Ureter (tissue), 1 donor: Measurements from ENCODE around the gene TMEM8B. TPM values are rescaled to one million over a fixed set of nuclear protein-coding genes. Genes with fewer than 3 reads are reported as not detected.
"Not testable (repeated sequence)": the region's sequence is repeated elsewhere in the genome, so short reads cannot be mapped to it uniquely, and the experiment has no call there.

ENCODE experiments used
- DNase-seq: peaks from one replicate; pipeline ENCODE4 v3.0.0-alpha.2; 2020; ENCODE audit warnings: low spot score
- total RNA-seq: library from RNA; stranded (reverse); gene quantifications from one replicate; pipeline ENCODE4 v1.2.4, GENCODE V29; 2023
- donor health status: DM: yes; HTN: yes; CAD: no.

TMEM8B gene
- total RNA-seq, 1 donor from 2014 or later = 32.3 TPM

DNA sequence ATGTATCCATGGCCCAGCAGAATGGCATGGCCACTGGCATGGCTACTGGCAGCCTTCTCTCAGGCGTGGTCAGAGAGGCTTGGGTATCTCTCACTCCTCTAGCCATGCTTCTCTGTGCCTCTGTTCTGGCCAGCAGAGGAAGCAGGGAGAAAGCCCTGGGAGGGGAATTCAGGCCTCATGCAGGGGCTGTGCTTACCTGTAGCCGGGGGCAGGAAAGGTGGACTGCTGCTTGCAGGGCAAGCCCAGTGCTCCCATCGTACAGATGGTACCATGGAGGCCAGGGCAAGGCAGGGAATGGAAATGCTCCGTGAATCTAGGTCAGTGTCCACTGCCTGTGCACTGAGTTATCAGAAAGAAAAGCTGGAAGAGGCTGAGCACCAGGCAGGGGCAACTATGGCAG, 38.5 kb downstream of the TMEM8B start:
- no peak for DNase-seq

DNA sequence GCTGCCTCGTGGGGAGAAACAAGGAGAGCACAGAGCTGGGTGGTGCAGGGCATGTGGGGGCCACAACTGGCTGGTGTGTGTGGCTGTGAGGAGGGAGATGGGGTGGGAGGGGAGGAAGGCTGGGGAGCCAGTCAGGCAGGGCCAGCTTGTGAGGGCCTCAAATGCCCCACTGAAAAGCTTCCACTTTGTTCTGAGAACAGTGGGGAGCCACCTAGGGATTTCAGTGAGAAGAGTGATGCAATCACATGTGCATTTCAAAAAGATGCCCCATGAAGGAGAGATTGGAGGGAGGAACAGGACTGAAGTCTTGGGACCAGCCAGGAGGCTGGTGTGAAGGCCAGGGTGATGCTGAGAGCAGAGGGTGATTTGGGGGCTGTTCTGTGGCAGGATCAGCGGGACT, 39.9 kb downstream of the TMEM8B start:
- peak; percentile 34 for DNase-seq

DNA sequence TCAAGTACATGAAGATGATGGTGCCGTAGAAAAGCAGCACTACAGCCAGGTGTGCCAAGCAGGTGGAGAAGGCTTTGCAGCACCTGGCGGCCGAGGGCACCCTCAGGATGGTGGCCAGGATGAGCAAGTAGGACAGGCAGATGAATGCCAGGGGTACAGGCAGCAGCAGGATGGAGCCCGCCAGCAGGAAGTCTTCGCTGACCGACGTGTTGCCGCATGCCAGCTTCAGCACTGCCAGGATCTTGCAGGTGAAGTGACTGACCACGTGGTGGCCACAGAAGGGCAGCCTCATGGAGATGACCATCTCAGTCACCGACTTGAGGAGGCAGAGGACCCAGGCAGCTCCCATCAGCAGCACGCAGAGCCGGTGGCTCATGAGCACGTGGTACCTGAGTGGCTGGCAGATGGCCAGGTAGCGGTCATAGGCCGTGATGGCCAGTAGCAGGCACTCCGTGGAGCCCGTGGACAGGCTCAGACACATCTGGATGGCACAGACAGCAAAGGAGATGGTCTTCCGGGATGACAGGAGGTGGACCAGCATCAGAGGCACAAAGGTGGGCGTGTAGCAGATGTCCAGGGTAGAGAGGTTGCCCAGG, 40.7 kb downstream of the TMEM8B start:
- peak; percentile 64 for DNase-seq

DNA sequence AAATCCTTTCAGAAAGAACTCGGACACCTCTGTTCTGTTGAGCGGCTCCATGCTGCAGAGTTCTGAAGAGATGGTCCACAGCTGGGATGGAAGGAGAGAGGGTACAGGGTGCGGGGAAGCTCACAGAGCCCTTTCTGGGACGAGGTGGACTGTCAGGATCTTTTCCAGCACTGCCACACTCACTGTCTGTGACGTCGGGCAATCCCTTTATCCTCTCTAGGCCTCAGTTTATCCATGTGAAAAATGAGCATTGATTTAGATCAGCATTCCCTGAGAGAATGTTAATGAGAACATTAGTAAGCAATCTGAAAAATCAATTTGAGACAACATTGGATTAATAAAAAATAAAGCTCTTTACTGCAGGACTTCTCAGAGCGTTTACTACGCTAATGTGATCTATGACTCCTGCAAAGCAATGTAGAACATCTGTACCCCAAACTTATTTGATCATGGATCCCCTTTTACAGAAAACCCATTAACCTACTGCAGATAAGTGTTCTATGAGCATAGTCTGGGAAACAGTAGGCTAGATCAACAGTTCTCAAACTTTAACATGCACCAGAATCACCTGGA, 41.4 kb downstream of the TMEM8B start, which contains the start of gene OR13J1:
TSS of gene OR13J1 (minus strand) at position 51 of the 573 bp plus-strand sequence. CDS start at position 51, 0 bp downstream.
- no peak for DNase-seq

DNA sequence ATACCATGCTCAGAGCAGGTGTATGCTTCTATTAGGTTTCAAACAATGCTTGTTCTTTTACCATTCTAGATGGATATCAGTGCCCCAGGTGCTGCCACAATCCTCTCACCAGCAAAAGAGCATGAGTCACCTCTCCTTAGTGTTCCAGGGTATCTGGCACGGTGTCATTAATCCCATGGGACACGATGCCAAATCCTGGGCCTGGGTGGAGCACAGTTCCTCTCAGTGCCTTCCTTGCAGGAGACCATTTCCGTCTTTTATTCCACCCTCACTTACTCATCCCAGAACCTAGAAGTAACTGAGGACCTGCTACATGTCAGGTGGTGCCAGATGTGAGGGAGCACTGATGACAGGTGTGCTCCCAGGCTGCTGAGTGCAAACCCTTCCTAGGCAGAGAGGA, 42.5 kb downstream of the TMEM8B start:
- DNase-seq = no peak

DNA sequence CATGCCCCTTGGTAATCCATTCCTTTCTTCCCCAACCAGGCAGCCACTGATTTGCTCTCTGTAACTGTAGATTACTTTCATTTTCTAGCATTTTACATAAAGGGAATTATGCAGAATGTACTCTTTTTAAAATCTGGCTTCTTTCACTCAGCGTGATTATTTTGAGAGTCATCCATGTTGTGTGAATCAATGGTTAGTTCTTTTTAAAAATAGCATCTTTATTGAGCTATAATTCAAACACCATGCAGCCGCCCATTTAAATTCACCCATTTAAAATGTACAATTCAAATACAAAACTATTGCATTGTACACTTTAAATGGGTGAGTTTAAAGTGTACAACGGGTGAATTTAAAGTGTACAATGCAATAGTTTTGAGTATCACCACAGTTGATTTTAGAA, 43.5 kb downstream of the TMEM8B start:
- DNase-seq = no peak

DNA sequence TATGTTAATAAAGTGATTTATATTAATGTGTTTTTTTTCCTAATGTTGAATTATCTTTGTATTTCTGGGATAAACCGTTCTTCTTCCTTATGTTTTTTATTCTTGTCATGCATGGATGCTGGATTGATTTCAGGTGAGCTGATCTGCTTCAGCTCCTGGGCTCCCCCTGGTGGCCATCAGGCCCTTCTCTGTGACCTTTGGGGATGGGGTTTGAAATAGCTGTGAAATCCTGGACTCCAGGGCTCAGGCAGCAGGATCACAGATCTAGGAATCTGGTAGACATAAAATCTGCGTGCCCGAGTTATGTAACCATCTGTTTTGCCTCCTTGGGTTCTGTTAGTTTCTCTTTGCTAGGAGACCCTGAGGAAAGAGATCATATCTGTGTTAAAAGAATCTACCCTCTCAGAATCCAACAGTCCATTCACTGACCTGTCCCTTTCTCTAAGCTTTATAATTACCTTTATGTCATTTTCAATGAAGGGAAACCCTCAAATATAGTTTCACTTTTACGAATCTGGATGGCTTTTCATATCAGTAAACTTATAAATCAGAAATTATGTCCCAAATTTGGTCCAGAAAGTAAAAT, 53.3 kb downstream of the TMEM8B start:
- peak; percentile 83 for DNase-seq

DNA sequence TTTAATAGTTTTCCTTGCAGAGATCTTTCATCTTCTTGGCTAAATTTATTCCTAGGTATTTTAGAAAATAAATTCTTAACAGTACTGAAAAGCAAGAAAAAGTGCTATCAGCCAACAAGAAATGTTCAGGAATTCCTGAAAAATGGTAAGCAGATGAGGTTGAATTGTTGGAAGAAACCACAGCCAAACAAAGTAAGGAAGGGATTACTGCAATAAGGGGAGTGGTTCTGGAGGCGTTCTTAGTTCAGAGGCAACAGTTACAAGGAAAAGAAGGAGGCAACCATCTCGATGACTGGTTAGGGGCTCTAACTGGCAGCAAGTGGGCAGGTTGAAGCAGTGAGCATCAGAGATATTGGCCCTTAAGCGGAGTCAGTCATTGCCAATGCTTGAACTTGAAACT, 54.0 kb downstream of the TMEM8B start:
- DNase-seq = no peak

DNA sequence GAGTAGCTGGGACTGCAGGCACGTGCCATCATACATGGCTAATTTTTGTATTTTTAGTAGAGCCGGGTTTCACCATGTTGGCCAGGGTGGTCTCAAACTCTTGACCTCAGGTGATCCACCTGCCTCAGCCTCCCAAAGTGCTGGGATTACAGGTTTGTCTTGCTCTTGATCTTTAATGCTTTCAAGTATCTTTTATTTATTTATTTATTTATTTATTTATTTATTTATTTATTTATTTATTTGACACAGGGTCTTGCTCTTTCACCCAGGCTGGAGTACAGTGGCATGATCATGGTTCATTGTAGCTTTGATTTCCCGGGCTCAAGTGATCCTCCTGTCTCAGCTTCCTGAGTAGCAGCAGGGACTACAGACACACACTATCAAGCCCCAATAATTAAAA, 55.9 kb downstream of the TMEM8B start:
- DNase-seq = not testable (repeated sequence)

DNA sequence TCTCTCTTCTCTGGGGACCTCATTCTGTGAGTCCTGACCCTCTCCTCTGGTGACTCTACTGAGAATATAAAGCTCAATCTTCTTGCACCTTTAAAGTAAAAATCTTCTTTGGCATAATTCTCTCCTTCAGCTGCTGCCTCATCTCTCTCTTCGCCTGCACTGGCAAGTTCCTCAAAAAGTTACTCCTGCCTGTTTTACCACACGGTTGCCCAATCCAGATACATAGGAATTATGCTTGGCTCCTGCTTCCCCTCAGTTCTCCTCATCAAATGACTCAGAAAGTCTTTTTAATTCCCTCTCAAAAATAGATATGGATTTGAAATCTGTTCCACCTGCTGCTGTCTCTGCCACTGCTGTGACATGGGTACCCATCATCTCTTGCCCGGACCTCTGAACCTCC, 62.6 kb downstream of the TMEM8B start:
- no peak for DNase-seq

DNA sequence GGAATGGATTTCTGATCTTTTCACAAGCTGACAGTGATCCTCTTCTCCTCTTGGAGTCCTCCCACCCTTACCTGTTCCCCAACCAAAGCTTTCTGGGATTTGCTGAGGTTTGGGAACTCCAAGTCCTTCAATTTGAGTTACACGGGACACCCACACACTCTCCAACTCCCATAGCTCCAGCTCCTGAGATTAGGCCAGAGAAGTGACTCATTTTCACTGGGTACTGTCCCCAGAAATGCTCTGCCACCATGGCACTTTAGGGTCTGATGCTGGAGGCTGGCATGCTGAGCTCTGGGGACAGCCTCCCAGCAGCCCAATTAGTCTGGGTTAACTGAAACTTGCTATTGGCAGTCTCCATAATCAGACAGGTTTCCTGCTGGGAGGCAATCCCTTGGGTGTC, 63.0 kb downstream of the TMEM8B start:
- no peak for DNase-seq

DNA sequence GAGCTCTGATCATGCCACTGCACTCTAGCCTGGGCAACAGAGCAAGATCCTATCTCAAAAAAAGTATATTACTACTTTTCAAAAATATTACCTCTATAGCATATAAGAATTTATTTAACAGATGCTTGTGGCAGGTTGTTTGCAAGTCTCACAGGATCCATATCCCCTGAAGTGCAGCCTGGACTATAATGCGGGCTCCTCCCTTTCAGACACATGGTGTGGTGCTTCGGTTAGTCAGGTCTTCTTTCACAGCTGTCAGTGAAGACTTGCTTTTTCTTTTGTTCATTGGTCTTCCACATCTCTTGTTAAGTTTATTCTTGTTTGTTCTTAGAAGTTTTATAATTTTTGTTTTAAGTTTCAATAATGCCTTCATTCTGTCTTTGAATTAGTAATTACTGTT, 67.5 kb downstream of the TMEM8B start:
- DNase-seq = no peak

DNA sequence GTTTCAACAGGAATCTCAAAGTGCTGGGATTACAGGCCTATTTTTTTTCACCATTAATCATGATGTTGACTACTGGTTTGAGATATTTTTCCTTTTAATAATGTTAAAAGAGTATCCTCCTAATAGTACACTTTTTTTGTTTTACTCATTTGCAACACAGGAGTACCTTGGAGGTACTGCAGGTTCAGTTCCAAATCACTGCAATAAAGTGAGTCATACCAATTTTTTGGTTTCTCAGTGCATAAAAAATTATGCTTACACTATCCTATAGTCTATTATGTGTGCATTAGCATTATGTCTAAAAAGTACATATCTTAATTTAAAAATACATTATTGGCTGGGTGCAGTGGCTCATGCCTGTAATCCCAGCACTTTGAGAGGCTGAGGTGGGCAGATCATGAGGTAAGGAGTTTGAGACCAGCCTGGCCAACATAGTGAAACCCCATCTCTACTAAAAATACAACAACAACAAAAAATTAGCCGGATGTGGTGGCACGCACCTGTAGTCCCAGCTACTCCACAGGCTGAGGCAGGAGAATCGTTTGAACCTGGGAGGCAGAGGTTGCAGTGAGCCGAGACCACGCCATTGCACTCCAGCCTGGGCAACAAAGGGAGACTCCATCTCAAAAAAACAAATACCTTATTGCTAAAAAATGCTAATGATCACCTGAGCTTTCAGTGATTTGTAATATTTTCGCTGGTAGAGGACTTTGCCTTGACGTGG, 68.5 kb downstream of the TMEM8B start:
- DNase-seq = not testable (repeated sequence)

DNA sequence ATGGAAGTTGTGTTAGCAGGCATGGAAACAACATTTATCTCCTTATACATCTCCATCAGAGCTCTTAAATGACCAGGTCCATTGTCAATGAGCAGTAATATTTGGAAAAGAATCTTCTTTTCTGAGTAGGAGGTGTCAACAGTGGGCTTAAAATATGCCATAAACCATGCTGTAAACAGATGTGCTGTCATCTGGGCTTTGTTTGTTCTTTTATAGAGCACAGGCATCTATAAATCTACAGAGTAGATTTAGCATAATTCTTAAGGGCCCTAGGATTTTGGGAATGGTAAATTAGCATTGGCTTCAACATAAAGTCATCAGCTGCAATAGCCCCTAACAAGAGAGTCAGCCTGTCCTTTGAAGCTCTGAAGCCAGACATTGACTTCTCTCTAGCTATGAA, 69.3 kb downstream of the TMEM8B start:
- no peak for DNase-seq

DNA sequence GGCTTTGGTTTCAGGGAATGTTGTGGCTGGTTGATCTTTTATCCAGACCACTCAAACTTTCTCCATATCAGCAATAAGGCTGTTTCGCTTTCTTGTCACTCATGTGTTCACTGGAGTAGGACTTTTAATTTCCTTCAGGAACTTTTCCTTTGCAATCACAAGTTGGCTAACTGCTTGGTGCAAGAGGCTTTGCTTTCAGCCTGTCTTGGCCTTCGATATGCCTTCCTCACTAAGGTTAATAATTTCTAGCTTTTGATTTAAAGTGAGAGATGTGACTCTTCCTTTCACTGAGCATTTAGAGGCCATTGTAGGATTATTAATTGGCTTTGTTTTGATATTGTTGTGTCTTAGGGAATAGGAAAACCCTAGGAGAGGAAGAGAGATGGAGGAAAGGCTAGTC, 70.0 kb downstream of the TMEM8B start:
- DNase-seq = no peak

DNA sequence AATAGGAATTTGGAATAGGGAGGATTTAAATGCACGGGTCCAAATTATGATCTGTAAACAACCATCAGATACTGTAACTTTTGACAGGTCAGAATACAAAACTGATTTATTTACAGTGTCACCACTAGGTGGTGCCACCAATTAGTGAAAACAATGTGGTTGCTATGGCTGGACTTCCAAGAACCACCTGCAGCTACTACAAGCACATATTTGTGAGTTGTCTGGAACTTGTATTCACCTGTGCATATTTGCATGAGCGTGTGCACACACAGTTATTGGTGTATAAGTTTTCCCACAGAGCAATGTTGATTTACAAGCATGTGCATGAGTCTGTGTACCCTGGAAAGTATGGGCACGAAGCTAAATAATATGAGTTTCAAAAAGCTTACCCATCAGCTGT, 74.0 kb downstream of the TMEM8B start:
- no peak for DNase-seq

DNA sequence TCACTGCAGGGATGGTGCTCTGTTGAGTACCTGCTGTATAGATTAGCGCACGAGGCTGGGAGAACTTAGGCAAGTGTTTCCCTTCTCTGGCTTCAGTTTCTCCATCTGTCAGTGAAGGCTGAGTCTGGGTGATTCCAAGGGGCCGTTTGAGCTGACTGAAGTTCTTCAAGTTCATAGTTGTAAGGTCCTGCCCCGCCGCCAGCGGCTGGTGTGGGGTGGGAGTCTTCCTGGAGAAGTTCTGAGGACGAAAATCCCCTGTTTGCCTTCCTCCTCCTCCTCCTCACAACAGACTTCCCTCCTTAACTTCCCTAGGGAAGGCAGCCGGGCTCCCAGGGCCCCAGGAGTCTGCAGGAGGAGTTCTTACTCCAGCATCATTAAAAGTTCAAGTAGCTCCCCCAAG, 75.3 kb downstream of the TMEM8B start:
- no peak for DNase-seq

DNA sequence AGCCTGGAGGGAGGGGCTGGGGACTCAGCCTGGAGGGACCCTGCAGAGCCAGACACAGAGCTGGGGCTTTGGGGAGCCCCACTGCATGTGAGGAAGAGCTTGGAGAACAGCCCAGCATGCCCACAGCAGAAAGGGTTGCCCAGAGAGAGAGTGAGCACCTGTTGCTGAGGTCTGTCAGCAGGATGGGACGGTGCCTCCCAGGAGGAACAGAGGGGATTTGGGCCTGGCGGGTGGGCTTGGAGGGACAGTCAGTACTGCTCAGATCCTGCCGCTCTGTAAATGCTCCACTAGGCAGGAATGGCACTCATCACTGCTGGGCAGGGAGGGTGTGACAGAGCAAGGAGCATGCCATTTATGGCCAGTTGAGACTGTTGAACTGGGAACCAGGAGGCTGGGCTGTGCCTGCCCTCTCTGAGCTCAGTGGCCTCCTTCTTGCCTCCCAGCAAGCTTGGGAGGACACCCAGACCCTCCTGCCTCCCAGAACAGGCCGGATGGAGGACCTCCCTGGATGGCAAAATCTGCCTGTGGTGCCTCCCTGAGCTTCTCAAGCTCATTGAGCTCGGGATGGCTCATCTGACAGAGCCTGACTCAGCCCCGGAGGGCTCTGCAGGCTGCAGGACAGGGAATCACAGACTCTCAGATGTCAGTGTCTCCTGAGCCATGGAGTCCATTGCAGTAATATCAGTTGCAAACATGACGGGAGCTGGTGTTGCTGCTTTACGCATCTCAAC, 76.2 kb downstream of the TMEM8B start:
- DNase-seq = no peak

DNA sequence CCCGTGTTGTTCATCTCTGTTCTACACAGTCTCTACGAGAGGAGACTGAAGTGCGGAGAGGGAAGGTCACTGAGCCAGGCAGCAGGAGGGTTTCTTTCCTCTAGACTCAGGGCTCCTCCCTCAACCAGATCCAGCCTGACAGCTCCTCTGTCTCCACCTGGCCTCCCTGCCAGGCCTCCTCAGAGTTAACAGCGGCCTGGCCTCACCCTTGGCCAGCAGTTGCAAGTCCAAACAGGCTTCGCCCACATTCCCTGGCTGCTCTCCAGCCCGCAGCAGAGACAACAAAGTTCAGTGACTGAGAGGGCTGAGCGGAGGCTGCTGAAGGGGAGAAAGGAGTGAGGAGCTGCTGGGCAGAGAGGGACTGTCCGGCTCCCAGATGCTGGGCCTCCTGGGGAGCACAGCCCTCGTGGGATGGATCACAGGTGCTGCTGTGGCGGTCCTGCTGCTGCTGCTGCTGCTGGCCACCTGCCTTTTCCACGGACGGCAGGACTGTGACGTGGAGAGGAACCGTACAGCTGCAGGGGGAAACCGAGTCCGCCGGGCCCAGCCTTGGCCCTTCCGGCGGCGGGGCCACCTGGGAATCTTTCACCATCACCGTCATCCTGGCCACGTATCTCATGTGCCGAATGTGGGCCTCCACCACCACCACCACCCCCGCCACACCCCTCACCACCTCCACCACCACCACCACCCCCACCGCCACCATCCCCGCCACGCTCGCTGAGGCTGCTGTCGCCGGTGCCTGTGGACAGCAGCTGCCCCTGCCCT, 77.1 kb downstream of the TMEM8B start, which contains the start of gene HRCT1:
TSS of gene HRCT1 (plus strand) at position 291 of the 768 bp plus-strand sequence. CDS start at position 377, 86 bp downstream.
- DNase-seq = peak; percentile 94

DNA sequence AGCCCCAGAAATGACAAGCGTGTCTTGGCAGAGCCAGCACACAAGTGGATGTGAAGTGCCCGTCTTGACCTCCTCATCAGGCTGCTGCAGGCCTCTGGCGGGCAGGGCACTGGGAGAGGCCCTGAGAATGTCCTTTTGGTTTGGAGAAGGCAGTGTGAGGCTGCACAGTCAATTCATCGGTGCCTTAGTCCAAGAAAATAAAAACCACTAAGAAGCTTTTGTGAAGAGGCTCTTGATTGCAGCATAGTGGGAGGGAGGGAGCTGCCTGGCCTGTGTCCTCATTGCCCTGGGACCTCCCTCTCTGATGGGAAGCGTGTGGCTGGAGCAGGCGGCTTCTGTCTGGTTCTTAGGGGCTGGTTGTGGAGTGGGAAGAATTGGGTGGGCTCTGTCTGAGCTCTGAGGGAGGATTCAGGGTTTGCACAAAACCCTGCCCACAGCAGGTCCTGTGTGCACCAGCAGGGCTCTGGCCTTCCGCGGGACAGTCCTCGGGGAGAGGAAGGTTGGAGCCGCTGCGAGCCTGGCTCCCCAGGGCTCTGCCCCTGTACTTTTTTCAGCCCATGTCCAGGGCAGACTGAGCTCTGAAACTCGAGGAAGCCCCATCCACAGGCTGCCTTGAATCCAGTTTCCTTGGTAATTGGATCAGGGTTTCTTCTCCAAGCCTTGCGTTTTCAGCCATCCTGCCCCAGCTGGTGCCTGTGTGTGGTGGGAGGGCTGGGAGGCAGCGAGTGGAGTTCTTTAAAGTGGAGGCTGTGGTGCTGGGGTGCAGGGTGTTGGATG, 78.1 kb downstream of the TMEM8B start:
- peak; percentile 70 for DNase-seq
